ENCODE data around the gene SNN.

- no peak for TF ChIP-seq CTCF (IDR thresholded peaks at IDR 0.05 in 4 of 5, conservative IDR thresholded peaks at IDR 0.05 in 1 of 5)
- TF ChIP-seq POLR2A (IDR thresholded peaks at IDR 0.05): no peak
These were observed 20.2 kb downstream of the SNN start for GRCh38 chr16:11688520-11688886.
